SK-N-MC (cell line): Measurements from ENCODE around the gene UTS2B.

Source experiments
- EZH2 ChIP-seq: fragments of 200-600 bp; sonication (generic); IDR thresholded peaks from one replicate; pipeline ENCODE4 v1.6.1; 2017; ENCODE audit warnings: antibody characterized with exemption
- POLR2AphosphoS5 ChIP-seq: IDR thresholded peaks from 2 replicates; pipeline ENCODE4 v1.6.1; 2012; ENCODE audit warnings: mild to moderate bottlenecking, low read depth, low read length, borderline replicate concordance

- TF ChIP-seq POLR2AphosphoS5 = no peak
- no peak for TF ChIP-seq EZH2
These were observed 61.6 kb downstream of the UTS2B start for GRCh38 chr3:191268737-191269136.
